Dendritic cell treated with granulocyte-macrophage colony-stimulating factor and Interleukin-4, amounts not matched to agents 40 ng/mL and 50 ng/mL, for 4 days (primary cell): ENCODE results near the gene ADCY7.

Source experiments
- H3K27ac Mint-ChIP-seq: one replicate; pipeline ENCODE4 v1.8.0; 2022; ENCODE audit warnings: mild to moderate bottlenecking, mixed read lengths
- H3K27me3 Mint-ChIP-seq: one replicate; pipeline ENCODE4 v1.8.0; 2022; ENCODE audit warnings: mild to moderate bottlenecking, mixed read lengths
- H3K36me3 Mint-ChIP-seq: one replicate; pipeline ENCODE4 v1.8.0; 2022; ENCODE audit warnings: low read depth, mixed read lengths
- H3K4me1 Mint-ChIP-seq: one replicate; pipeline ENCODE4 v1.8.0; 2022; ENCODE audit warnings: low read depth, mixed read lengths
- H3K4me3 Mint-ChIP-seq: one replicate; pipeline ENCODE4 v1.8.0; 2022; ENCODE audit warnings: mild to moderate bottlenecking, moderate library complexity, mixed read lengths
- H3K9me3 Mint-ChIP-seq: one replicate; pipeline ENCODE4 v1.8.0; 2022; ENCODE audit warnings: mixed read lengths
- intact Hi-C: fragments of 100-400 bp; cut with micrococcal nuclease; formaldehyde crosslinking; loops from one replicate; pipeline ENCODE4 v1.15.0; 2022

ADCY7 gene

GRCh38 chr16:50306287-50306686 lies 39.9 kb downstream of the ADCY7 start:
- H3K36me3 Mint-ChIP-seq = peaks cover 100% of the 10 kb centered on the region

GRCh38 chr16:50308237-50308965 lies 42.0 kb downstream of the ADCY7 start:
- H3K27ac Mint-ChIP-seq = peak overlapping the region; percentile 67
- H3K27me3 Mint-ChIP-seq = no peaks in the 10 kb centered on the region
- intact Hi-C loops = no loop called here
- no peak overlapping the region for H3K4me3 Mint-ChIP-seq
- no peaks in the 10 kb centered on the region for H3K9me3 Mint-ChIP-seq
- peaks cover 100% of the 10 kb centered on the region for H3K36me3 Mint-ChIP-seq
- peaks cover 69% of the 10 kb centered on the region for H3K4me1 Mint-ChIP-seq

More at GRCh38 chr16:50306287-50306686, 39.9 kb downstream of the ADCY7 start:
- peak overlapping the region; percentile 70 for H3K27ac Mint-ChIP-seq
- no peak overlapping the region for H3K4me3 Mint-ChIP-seq
- no peaks in the 10 kb centered on the region for H3K27me3 Mint-ChIP-seq
- intact Hi-C loops = no loop called here
- H3K9me3 Mint-ChIP-seq = no peaks in the 10 kb centered on the region
- peaks cover 52% of the 10 kb centered on the region for H3K4me1 Mint-ChIP-seq

- Mint-ChIP-seq H3K27ac (peak overlapping the region; percentile 67), H3K27me3 (no peaks in the 10 kb centered on the region), H3K9me3 (no peaks in the 10 kb centered on the region), H3K4me3 (no peak overlapping the region), H3K36me3 (peaks cover 100% of the 10 kb centered on the region), H3K4me1 (peaks cover 76% of the 10 kb centered on the region)
- intact Hi-C loops = no loop called here
Measured at GRCh38 chr16:50309156-50309526, 42.8 kb downstream of the ADCY7 start.

GRCh38 chr16:50309527-50310307 lies 43.4 kb downstream of the ADCY7 start:
- Mint-ChIP-seq H3K27ac (peak overlapping the region; percentile 67), H3K27me3 (no peaks in the 10 kb centered on the region), H3K4me1 (peaks cover 81% of the 10 kb centered on the region), H3K36me3 (peaks cover 100% of the 10 kb centered on the region), H3K4me3 (no peak overlapping the region), H3K9me3 (no peaks in the 10 kb centered on the region)
- intact Hi-C loops = loop anchor here (5.0 kb wide), 1 partner anchor 32 kb away; no protein-coding TSS in a partner anchor

GRCh38 chr16:50310308-50311133 lies 44.2 kb downstream of the ADCY7 start:
- H3K4me1 Mint-ChIP-seq = peaks cover 85% of the 10 kb centered on the region
- peak overlapping the region; percentile 67 for H3K27ac Mint-ChIP-seq
- intact Hi-C loops = loop anchor here (5.0 kb wide), 1 partner anchor 33 kb away; no protein-coding TSS in a partner anchor
- peaks cover 100% of the 10 kb centered on the region for H3K36me3 Mint-ChIP-seq
- H3K27me3 Mint-ChIP-seq = no peaks in the 10 kb centered on the region
- H3K4me3 Mint-ChIP-seq = no peak overlapping the region
- H3K9me3 Mint-ChIP-seq = no peaks in the 10 kb centered on the region

- Mint-ChIP-seq H3K4me1 (peaks cover 92% of the 10 kb centered on the region), H3K4me3 (no peak overlapping the region), H3K27me3 (no peaks in the 10 kb centered on the region), H3K36me3 (peaks cover 100% of the 10 kb centered on the region), H3K27ac (peak overlapping the region; percentile 67), H3K9me3 (no peaks in the 10 kb centered on the region)
- intact Hi-C loops = loop anchor here (5.0 kb wide), 1 partner anchor 34 kb away; no protein-coding TSS in a partner anchor
Measured at GRCh38 chr16:50311134-50311528, 44.8 kb downstream of the ADCY7 start.

- H3K36me3 Mint-ChIP-seq = peaks cover 100% of the 10 kb centered on the region
- intact Hi-C loops = loop anchor here (5.0 kb wide), 1 partner anchor 35 kb away; no protein-coding TSS in a partner anchor
- no peak overlapping the region for H3K4me3 Mint-ChIP-seq
- peak overlapping the region; percentile 67 for H3K27ac Mint-ChIP-seq
- no peaks in the 10 kb centered on the region for H3K9me3 Mint-ChIP-seq
- H3K4me1 Mint-ChIP-seq = peaks cover 93% of the 10 kb centered on the region
- no peaks in the 10 kb centered on the region for H3K27me3 Mint-ChIP-seq
Measured at GRCh38 chr16:50311891-50312501, 45.6 kb downstream of the ADCY7 start.

- Mint-ChIP-seq H3K4me3 (peak overlapping the region; percentile 69), H3K36me3 (peaks cover 100% of the 10 kb centered on the region), H3K27me3 (no peaks in the 10 kb centered on the region), H3K27ac (peak overlapping the region; percentile 67), H3K9me3 (no peaks in the 10 kb centered on the region), H3K4me1 (peaks cover 83% of the 10 kb centered on the region)
- intact Hi-C loops = loop anchor here (5.0 kb wide), 1 partner anchor 37 kb away; no protein-coding TSS in a partner anchor
Measured at GRCh38 chr16:50313596-50314478, 47.5 kb downstream of the ADCY7 start.

- Mint-ChIP-seq H3K27ac (peak overlapping the region; percentile 67), H3K27me3 (no peaks in the 10 kb centered on the region), H3K36me3 (peaks cover 100% of the 10 kb centered on the region), H3K4me3 (peak overlapping the region; percentile 30), H3K4me1 (peaks cover 75% of the 10 kb centered on the region), H3K9me3 (no peaks in the 10 kb centered on the region)
- intact Hi-C loops = loop anchor here (5.0 kb wide), 1 partner anchor 37 kb away; no protein-coding TSS in a partner anchor
Measured at GRCh38 chr16:50314665-50315064, 48.3 kb downstream of the ADCY7 start.

GRCh38 chr16:50315346-50315997 lies 49.1 kb downstream of the ADCY7 start:
- intact Hi-C loops = no loop called here
- H3K36me3 Mint-ChIP-seq = peaks cover 100% of the 10 kb centered on the region
- no peaks in the 10 kb centered on the region for H3K9me3 Mint-ChIP-seq
- H3K27me3 Mint-ChIP-seq = no peaks in the 10 kb centered on the region
- no peak overlapping the region for H3K4me3 Mint-ChIP-seq
- H3K4me1 Mint-ChIP-seq = peaks cover 67% of the 10 kb centered on the region
- peak overlapping the region; percentile 67 for H3K27ac Mint-ChIP-seq

- H3K4me3 Mint-ChIP-seq = no peak overlapping the region
- H3K27ac Mint-ChIP-seq = peak overlapping the region; percentile 67
- H3K36me3 Mint-ChIP-seq = peaks cover 100% of the 10 kb centered on the region
- no peaks in the 10 kb centered on the region for H3K9me3 Mint-ChIP-seq
- no peaks in the 10 kb centered on the region for H3K27me3 Mint-ChIP-seq
- peaks cover 59% of the 10 kb centered on the region for H3K4me1 Mint-ChIP-seq
- intact Hi-C loops = no loop called here
Measured at GRCh38 chr16:50316102-50316847, 49.9 kb downstream of the ADCY7 start.
